K562 (cell line): ENCODE results near the gene RDM1. TPM values are rescaled to one million over a fixed set of nuclear protein-coding genes. Genes with fewer than 3 reads are reported as not detected.

Experiments used
- ATAC-seq: fragments of 200-7000 bp; cut with Tn5 transposase; 3 replicates; pipeline ENCODE4 v1.9.1; 2020; ENCODE audit warnings: moderate library complexity
- BruUV-seq: library from RNA; stranded (reverse); fragments of 400-500 nt; replicated peaks from 2 replicates; lab custom pipeline; 2021; lab: Mats Ljungman, UMichigan
- CTCF ChIA-PET: fragments of 300-600 bp; formaldehyde crosslinking; extraction: SDS; loops from one replicate; lab custom pipeline; 2021; ENCODE audit warnings: low intra/inter-chr PET ratio; lab: Yijun Ruan, JAX
- POLR2A ChIA-PET: fragments of 300-600, 350-650 bp; sonication (Branson Sonifier 250); formaldehyde crosslinking; extraction: SDS; loops from one replicate; lab custom pipeline; 2021; ENCODE audit warnings: antibody characterized with exemption, inconsistent platforms; lab: Yijun Ruan, JAX
- DNase-seq, 4 experiments: peaks; one replicate each; pipeline versions ENCODE4 v3.0.0 to v3.0.0-alpha.2; 2011 to 2018; ENCODE audit warnings: low spot score in 3 of 4, mixed read lengths in 3 of 4; ENCODE audit errors: extremely low read depth in 1 of 4
- FAIRE-seq: peaks from 2 replicates; lab custom pipeline; 2011; peaks lifted over from hg19 to GRCh38; lab: Jason Lieb, UNC
- H2AFZ ChIP-seq: 2 replicates; pipeline ENCODE4 v1.6.0; 2011; ENCODE audit warnings: low read depth, low read length, control low read depth, inconsistent platforms
- H3K27ac ChIP-seq: fragments of 200-600 bp; 3 replicates; pipeline ENCODE4 v1.8.0; 2011; ENCODE audit warnings: low read depth, mild to moderate bottlenecking, control low read depth, inconsistent platforms, low read length, moderate library complexity, mixed read lengths; ENCODE audit errors: extremely low read depth
- H3K27me3 ChIP-seq, 2 experiments: fragments of 300-600 bp in 1 of 2; 2 replicates in 1 of 2; 3 replicates in 1 of 2; pipeline versions ENCODE4 v1.6.0 to v1.8.0; 2011; ENCODE audit warnings: inconsistent platforms in 2 of 2, low read length in 2 of 2, mild to moderate bottlenecking in 1 of 2, mixed read lengths in 1 of 2, moderate library complexity in 1 of 2; ENCODE audit not compliant: control insufficient read depth in 2 of 2, insufficient read depth in 2 of 2
- H3K36me3 ChIP-seq: fragments of 300-600 bp; 3 replicates; pipeline ENCODE4 v1.8.0; 2011; ENCODE audit warnings: mild to moderate bottlenecking, low read length, inconsistent platforms; ENCODE audit not compliant: control insufficient read depth, insufficient read depth
- H3K4me1 ChIP-seq, 2 experiments: fragments of 200-600 bp in 1 of 2; replicated peaks in 1 of 2; 2 replicates in 1 of 2; 3 replicates in 1 of 2; pipeline versions ENCODE4 v1.5.1 to v1.8.0; 2011; ENCODE audit warnings: inconsistent platforms in 2 of 2, low read length in 2 of 2, mild to moderate bottlenecking in 1 of 2, mixed read lengths in 1 of 2, moderate library complexity in 1 of 2; ENCODE audit not compliant: control insufficient read depth in 2 of 2, insufficient read depth in 2 of 2
- H3K4me2 ChIP-seq: 2 replicates; pipeline ENCODE4 v1.6.1; 2011; ENCODE audit warnings: low read length, control low read depth, inconsistent platforms, mixed read lengths; ENCODE audit not compliant: insufficient read depth
- H3K4me3 ChIP-seq: fragments of 200-600 bp; sonication (generic), shearing (Covaris generic); 2 replicates; pipeline ENCODE4 v1.5.1; 2016; ENCODE audit warnings: control low read depth, inconsistent platforms
- H3K79me2 ChIP-seq: fragments of 200-600 bp; 3 replicates; pipeline ENCODE4 v1.8.0; 2011; ENCODE audit warnings: low read length, inconsistent platforms; ENCODE audit not compliant: control insufficient read depth, insufficient read depth
- H3K9ac ChIP-seq, 2 experiments: 2 replicates each; pipeline versions ENCODE4 v1.6.0 to v1.6.1; 2011; ENCODE audit warnings: low read depth in 2 of 2, low read length in 2 of 2, control low read depth in 1 of 2, inconsistent platforms in 1 of 2, mild to moderate bottlenecking in 1 of 2, mixed read lengths in 1 of 2; ENCODE audit not compliant: insufficient read depth in 1 of 2
- H3K9me1 ChIP-seq: one replicate; pipeline ENCODE4 v1.6.0; 2011; ENCODE audit warnings: inconsistent platforms, mild to moderate bottlenecking, low read length, moderate library complexity; ENCODE audit not compliant: control insufficient read depth, insufficient read depth
- H3K9me3 ChIP-seq: replicated peaks from 2 replicates; pipeline ENCODE4 v1.5.1; 2011; ENCODE audit warnings: low read depth, low read length, inconsistent platforms; ENCODE audit not compliant: control insufficient read depth, insufficient read depth
- H4K20me1 ChIP-seq: replicated peaks from 2 replicates; pipeline ENCODE4 v1.6.1; 2011; ENCODE audit warnings: low read length, inconsistent platforms, mixed read lengths; ENCODE audit not compliant: control insufficient read depth, insufficient read depth
- CCAR2 ChIP-seq: fragments of 200-400 bp; formaldehyde crosslinking; IDR thresholded peaks from 2 replicates; pipeline ENCODE4 v1.6.1; 2017; ENCODE audit warnings: mild to moderate bottlenecking, low read depth, low read length
- EHMT2 ChIP-seq: fragments of 450-650 bp; IDR thresholded peaks from 2 replicates; pipeline ENCODE4 v1.6.1; 2018; ENCODE audit warnings: antibody characterized with exemption
- HMG20A ChIP-seq: fragments of 450-650 bp; formaldehyde crosslinking; conservative IDR thresholded peaks from 2 replicates; pipeline ENCODE4 v1.4.0; 2020; ENCODE audit warnings: mild to moderate bottlenecking, mixed read lengths
- HNRNPUL1 ChIP-seq: fragments of 200-400 bp; formaldehyde crosslinking; IDR thresholded peaks from 2 replicates; pipeline ENCODE4 v1.6.1; 2017; ENCODE audit warnings: low read length
- JUN ChIP-seq, 2 experiments: sonication (generic) in 1 of 2; formaldehyde crosslinking in 1 of 2; IDR thresholded peaks; 2 replicates each; pipeline versions ENCODE4 v1.6.1 to v1.8.0; 2012 to 2022; ENCODE audit warnings: borderline replicate concordance in 2 of 2, mild to moderate bottlenecking in 2 of 2, improper control_type of control experiment in 1 of 2, low read depth in 1 of 2, low read length in 1 of 2, missing genetic modification reagents in 1 of 2
- MCM7 ChIP-seq, 2 experiments: fragments of 450-650 bp; IDR thresholded peaks; 2 replicates each; pipeline ENCODE4 v1.6.1; 2016 to 2018
- SREBF2 ChIP-seq: sonication (generic); formaldehyde crosslinking; IDR thresholded peaks from 2 replicates; pipeline ENCODE4 v1.4.0; 2020; ENCODE audit warnings: mild to moderate bottlenecking, missing genetic modification reagents
- TARDBP ChIP-seq: fragments of 450-650 bp; IDR thresholded peaks from 2 replicates; pipeline ENCODE4 v1.6.1; 2016
- TBL1XR1 ChIP-seq, 2 experiments: IDR thresholded peaks; 2 replicates each; pipeline ENCODE4 v1.6.1; 2012; ENCODE audit warnings: improper control_type of control experiment in 2 of 2, low read length in 2 of 2, mild to moderate bottlenecking in 1 of 2
- XRCC5 ChIP-seq: fragments of 200-400 bp; formaldehyde crosslinking; IDR thresholded peaks from 2 replicates; pipeline ENCODE4 v1.6.1; 2017; ENCODE audit warnings: low read depth, mild to moderate bottlenecking, low read length
- YBX1 ChIP-seq: fragments of 450-650 bp; IDR thresholded peaks from 2 replicates; pipeline ENCODE4 v1.7.1; 2016; ENCODE audit warnings: mild to moderate bottlenecking
- ZNF282 ChIP-seq: sonication (generic); formaldehyde crosslinking; IDR thresholded peaks from 2 replicates; pipeline ENCODE4 v1.8.1; 2023; ENCODE audit warnings: missing genetic modification reagents
- WGBS: fragments of 100-300 bp; shearing (Covaris generic); methylation state at CpG from one replicate; pipeline ENCODE4 v1.1.6; 2016; ENCODE audit warnings: low coverage, mixed read lengths; ENCODE audit not compliant: insufficient coverage; ENCODE audit errors: missing lambda C conversion rate; 5-methylcytosine and 5-hydroxymethylcytosine counted together
- in situ Hi-C: fragments of 300-500 bp; cut with MboI; formaldehyde crosslinking; loops from 4 replicates; pipeline ENCODE4 v1.15.0; 2018; ENCODE audit warnings: inconsistent platforms, mixed read lengths
- intact Hi-C: fragments of 100-400 bp; cut with micrococcal nuclease; formaldehyde crosslinking; loops from 2 replicates; pipeline ENCODE4 v1.14.2; 2022
- polyA plus RNA-seq, 8 experiments: library from polyadenylated mRNA; depleted of rRNA in 4 of 8; stranded (reverse) in 5 of 8; unstranded in 3 of 8; fragments of >200 nt; fragmentation: Nextera tagmentation in 2 of 8; fragmentation: Illumina TruSeq in 1 of 8; extraction: Ambion mirVana in 2 of 8; extraction: Trizol in 1 of 8; gene quantifications; 2 replicates each; pipeline versions ENCODE4 v1.2.1 to v1.2.3, GENCODE V29; 2011 to 2014; ENCODE audit warnings: inconsistent platforms in 1 of 8, missing spikeins in 1 of 8
- total RNA-seq, 7 experiments: library from RNA; depleted of rRNA in 6 of 7; stranded (reverse); fragments of >200 nt in 6 of 7; fragmentation: Illumina TruSeq in 2 of 7; extraction: Trizol in 2 of 7; gene quantifications; 2 replicates each; pipeline versions ENCODE4 v1.2.1 to v1.2.3, GENCODE V29; 2011 to 2021; ENCODE audit warnings: low replicate concordance in 1 of 7

Gene RDM1
- total and polyA plus RNA-seq, 9 of the 15 experiments (the other 6 are each of a cell fraction or from before 2014, with no cell fraction given) = 2.5 to 11.2 (median 5.4) TPM

GRCh38 chr17:35907691-35908090 lies 22.9 kb downstream of the RDM1 start:
- no peak overlapping the region for H2AFZ ChIP-seq
- 19% methylated on average over 5 of the region's 5 CpGs for WGBS
- FAIRE-seq = no peak
- H3K4me3 ChIP-seq = no peak overlapping the region
- H3K27ac ChIP-seq = no peak overlapping the region
- no peak overlapping the region for H3K9ac ChIP-seq
- no peak for DNase-seq
- ChIA-PET POLR2A (interaction anchor here (0.6 to 2.4 kb wide), 2 partner anchors 8 to 48 kb away, joined by 3 to 7 read pairs; no protein-coding TSS in a partner anchor), CTCF (no interaction called here)
- H3K9me3 ChIP-seq = no peaks in the 10 kb centered on the region
- H3K27me3 ChIP-seq = no peaks in the 10 kb centered on the region
- no peak overlapping the region for H3K4me2 ChIP-seq
- no peaks in the 10 kb centered on the region for H3K36me3 ChIP-seq
- intact Hi-C loops (no loop called here), in situ Hi-C loops (no loop called here)
- no peaks in the 10 kb centered on the region for H3K9me1 ChIP-seq
- H3K79me2 ChIP-seq = no peaks in the 10 kb centered on the region
- BruUV-seq = no TSS peak
- ATAC-seq = no peak
- no peaks in the 10 kb centered on the region for H4K20me1 ChIP-seq
- peaks cover 13 to 23% of the 10 kb centered on the region in 2 experiments; a peak in 4 of 5 replicates for H3K4me1 ChIP-seq
- TF ChIP-seq HNRNPUL1 (no peak), CCAR2 (no peak), JUN (IDR thresholded peaks at IDR 0.05; ENCODE audit: borderline replicate concordance, low read depth, low read length) (no peak), JUN (CRISPR knock-in tag; IDR thresholded peaks at IDR 0.05; ENCODE audit: borderline replicate concordance) (no peak), HMG20A (CRISPR knock-in tag) (no peak), XRCC5 (no peak), YBX1 (no peak), TARDBP (no peak), TBL1XR1 (IDR thresholded peaks at IDR 0.05; ENCODE audit: low read length in 2 of 2) (no peak), SREBF2 (no peak), MCM7 (IDR thresholded peaks at IDR 0.05) (no peak), ZNF282 (CRISPR knock-in tag) (no peak), EHMT2 (no peak)
